GM21381 (cell line): ENCODE results near the gene GRK6.

Experiments used
- ATAC-seq: cut with Tn5 transposase; IDR thresholded peaks from one replicate; pipeline ENCODE4 v1.9.1; 2021; ENCODE audit warnings: mild to moderate bottlenecking, moderate library complexity; ENCODE audit not compliant: unreplicated experiment

The GRK6 gene

DNA sequence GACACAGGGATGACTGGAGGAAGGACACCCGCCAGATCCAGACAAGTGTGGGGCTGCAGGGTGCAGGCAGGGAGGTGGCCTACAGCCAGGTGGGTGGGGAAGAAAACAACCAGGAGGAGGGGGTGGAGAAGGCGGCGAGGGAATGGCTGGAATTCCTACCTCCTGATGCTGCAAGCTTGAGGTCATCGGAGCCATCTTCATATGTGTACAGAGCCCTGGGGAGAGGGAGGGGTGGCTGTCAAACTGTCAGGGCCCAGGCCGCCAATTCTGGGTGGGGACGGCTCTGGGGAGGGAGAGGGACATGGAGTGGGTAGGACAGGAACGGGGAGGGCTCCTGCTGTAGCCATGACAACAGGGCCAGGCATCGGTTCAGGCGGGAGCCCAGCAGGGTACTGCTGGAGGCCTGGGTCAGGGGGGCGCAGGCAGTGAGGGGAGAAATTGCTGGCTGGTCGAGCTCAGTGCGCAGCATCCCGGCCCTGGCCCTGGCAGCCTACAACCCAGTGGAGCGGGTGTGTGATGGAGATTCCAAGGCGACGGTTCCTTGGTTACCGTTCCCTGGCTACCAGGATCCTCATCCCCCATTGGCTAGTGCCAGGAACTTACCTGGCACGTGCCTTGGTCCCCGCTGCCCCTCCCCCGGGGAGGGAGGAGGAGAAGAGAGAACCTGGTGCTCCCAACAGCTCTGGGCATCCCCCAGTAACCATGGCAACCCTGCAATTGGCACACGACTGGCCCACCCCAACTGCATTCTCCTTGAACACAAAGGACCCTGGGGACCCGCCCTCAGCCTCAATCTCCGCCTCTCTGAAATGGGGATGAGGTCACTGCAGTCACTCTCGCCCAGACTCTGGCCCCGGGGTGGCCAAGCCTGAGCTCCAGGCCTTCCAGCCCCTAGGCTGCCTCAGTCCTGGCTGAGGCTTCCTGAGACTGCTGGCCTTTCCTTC lies 42.5 kb downstream of the GRK6 start:
- ATAC-seq, result no peak

DNA sequence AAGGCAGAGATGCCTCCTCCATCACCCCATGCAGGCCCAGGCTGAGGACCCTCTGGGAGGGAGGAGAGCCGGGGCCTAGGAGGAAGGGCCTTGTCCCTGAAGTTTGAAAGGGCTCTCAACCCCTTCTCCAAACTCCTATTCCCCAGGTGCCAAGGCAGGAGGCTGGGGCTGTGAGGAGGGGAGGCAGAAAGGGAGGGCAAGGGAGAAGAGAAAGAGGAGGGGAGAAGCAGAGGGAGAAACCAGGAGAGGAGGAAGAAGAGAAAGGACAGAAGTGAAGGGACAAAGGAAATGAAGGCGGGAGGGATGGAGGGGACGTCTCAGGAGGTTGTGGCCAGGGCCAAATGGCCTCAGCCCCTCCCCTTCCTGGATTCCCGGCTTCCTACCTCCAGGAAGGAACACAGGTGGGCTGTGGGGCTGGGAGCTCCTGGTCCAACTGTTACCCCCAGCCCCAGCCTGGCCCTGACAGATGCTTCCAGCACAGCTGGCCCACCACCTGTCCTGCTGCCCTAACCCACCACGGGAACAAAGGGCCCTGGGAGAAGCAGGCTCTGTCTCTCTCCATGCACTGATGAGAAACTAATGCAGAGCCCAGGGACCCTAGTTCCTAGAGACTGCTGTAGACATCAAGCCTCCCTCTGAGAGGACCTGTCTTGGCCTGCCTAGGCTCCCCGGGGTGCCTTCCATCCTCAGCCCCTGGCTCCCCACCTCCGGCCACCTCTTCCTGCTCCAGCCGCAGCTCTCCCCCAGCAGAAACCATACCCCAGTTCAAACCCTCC lies 43.5 kb downstream of the GRK6 start:
- no peak for ATAC-seq

GRCh38 chr5:177470759-177471536 lies 44.5 kb downstream of the GRK6 start:
- no peak for ATAC-seq

GRCh38 chr5:177471610-177472356 lies 45.3 kb downstream of the GRK6 start:
- ATAC-seq, result no peak

DNA sequence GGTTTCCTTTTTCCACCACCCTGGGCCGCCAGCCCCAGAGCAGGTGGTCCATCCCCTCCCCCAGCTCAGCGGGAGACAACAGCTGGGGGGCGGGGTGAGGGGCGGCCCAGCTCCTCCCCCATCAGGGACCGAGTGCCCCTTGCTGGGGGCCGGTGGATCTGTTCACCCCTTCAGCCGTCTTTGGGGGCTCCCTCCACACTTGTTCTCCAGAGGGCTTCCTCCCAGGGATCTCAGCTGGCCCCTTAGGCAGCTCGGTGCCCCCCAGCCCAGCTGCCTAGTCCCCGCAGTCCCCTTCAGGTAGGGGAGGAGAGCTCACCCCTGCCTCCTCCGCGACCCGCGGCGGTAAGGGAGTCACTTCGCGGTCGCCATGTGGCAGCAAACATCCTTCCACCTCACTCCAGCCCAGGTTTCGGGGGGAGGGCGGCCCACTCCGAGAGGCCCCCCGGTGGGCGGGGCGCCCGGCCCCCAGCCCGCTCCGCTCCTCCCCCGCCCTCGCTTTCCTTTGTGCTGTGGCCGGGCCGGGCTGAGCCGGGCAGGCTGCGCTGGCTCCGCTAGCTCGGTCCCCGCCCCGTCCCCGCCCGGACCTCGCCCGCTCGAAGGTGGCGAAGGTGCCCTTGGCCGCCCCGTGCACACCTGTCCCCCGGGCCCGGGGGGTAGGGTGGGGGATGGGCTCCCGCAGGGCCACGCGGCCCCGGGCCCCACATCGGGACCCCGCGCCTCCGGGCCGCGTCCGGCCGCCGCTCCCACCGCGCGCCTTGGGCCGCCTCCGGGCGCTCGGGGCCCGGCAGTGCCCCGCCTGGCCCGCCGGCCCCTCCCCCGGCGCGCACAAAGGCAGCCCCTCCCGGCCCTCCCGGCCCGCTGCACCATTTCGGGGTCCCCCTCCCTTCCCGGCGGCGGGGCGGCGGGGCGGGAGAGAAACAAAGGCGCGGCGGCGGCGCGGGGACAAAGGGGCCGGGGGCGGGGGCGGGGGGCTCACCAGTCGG lies 46.3 kb downstream of the GRK6 start:
- peak; percentile 47 for ATAC-seq

DNA sequence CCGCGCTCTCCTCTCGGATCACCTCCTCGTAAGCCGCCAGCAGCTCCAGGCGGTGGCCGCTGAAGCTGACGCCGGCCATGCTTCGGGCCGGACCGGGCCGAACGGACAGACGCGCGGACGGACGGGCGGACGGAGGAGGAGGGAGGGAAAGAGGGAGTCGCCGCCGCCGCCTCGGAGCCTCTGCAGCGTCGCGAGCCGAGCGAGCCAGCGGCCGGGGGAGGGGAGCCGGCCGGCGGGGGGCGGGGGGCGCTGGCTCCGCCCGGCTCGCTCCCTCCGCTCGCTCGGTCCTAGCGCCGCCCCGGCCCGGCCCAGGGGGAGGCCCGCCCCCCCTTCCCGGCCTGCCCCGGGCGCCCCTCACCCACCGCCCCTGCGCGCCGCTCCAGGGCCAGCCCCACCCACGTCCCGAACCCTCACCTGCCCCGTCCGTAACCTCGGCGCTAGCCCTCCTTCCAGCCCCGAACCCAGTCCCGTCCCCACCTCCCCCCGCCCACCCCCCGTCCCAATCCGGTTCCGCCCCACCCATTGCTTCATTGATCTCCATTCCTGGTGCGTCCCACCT lies 47.0 kb downstream of the GRK6 start, which contains the start of gene DBN1:
DBN1 (minus strand) TSS at position 192 of the 559 bp plus-strand sequence; CDS start at position 79, 113 bp downstream.
- peak; percentile 29 for ATAC-seq

GRCh38 chr5:177474002-177474476 lies 47.6 kb downstream of the GRK6 start:
- no peak for ATAC-seq

DNA sequence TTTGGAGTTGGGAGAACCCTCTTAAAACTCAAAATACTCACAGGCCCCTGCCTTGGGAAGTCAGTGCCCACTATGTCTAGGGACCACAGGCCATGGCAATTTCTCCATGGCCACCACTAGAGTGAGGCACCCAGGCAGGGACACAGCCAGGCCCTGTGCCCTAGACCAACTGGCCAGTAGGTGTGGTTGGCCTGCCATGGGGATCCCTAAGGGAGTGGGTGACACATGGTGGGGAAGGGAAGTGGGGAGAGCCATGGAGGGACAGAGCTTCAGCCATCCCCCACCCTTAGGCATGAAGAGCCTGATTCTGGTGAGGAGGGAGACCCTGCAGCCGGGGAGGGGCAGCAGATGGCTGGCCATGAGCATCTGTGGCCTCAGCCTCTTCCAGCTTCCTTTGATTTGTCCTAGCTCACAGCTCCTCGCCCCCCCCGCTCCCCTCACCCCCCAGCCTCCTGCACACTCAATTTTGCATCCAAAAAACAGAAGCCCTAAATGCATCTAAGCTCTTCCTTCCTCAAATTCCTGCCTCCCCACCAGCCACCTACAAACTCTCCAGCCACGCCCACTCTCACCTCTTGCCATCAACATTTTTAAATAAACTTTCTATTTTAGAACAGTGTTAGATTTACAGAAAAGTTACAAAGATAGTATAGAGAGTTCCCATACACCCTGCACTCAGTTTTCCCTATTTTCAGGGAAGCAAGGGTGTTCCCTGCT lies 48.5 kb downstream of the GRK6 start:
- no peak for ATAC-seq

DNA sequence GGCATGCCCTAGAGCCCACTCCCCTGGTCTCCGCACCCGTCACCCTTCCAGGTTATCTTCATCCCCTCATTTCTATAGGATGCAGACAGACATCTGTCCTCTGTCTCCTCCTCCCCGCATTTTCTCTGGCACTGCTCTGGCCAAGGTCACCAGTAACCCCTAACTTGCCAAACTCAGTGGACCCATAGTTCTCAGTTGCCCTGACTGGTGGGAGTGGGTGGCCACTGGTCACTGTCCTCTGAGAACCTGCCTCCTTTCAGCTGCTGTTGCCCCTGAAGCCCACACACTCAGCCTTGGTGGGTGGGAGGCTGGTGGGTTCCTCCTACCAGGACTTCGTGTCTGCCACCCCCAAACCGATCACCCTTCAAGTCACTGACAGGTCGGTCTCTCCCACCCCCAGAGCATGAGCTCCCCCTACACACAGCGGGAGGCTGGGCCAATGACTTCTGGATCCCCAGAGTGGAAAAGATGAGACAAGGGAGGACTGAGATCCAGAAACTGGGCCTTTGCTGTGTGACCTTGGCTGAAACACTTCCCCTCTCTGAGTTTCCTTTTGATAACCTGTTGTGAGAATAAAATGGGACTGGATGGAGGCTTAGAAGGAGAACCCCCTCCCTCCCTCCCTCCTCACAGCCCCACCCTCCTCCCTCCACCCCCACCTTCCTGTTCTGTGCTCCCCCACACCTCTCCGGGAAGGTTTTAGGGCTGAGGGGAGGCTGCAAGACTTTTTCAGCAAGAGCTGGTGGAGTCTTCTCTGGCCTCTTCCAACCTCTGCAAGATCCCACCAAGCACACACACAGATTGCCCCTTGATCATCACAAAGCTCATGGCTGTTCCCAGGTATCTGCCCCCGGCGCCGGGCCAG lies 49.3 kb downstream of the GRK6 start:
- no peak for ATAC-seq

GRCh38 chr5:177476531-177477233 lies 50.2 kb downstream of the GRK6 start:
- no peak for ATAC-seq

GRCh38 chr5:177477701-177478477 lies 51.4 kb downstream of the GRK6 start:
- no peak for ATAC-seq

GRCh38 chr5:177478711-177479646 lies 52.5 kb downstream of the GRK6 start:
- no peak for ATAC-seq

GRCh38 chr5:177479774-177480173 lies 53.3 kb downstream of the GRK6 start:
- ATAC-seq, result no peak

- no peak for ATAC-seq
Observed at GRCh38 chr5:177482359-177482795, 55.9 kb downstream of the GRK6 start.

DNA sequence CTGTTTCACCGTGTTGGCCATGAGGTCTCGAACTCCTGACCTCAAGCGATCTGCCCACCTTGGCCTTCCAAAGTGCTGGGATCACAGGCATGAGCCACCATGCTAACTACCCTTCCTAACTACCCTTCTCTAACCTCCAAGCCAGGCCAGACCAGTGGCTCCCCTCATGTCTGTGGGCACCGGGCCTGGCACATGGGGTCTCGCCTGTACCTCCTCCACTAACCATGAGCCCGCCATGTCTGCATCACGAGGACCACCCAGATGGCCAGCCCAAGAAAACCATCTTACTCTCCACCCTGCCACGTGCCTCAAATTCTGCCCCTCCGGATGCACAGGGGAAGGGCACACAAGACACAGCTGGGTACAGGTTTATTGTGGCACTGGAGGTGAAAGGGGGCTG lies 56.6 kb downstream of the GRK6 start:
- ATAC-seq, result no peak
